Activated naive CD4-positive, alpha-beta T cell treated with anti-CD3 and anti-CD28 coated beads, Interleukin-2, amount 10 ng/mL, durations not matched to agents 7 days and 5 days (primary cell): ENCODE results near the gene PIK3R1.

ENCODE experiments used
- CTCF ChIA-PET: fragments of 350-600 bp; sonication (Branson Sonifier 250); formaldehyde crosslinking; loops from one replicate; lab custom pipeline; 2021; ENCODE audit warnings: antibody characterized with exemption; lab: Charles Lee
- DNase-seq: peaks from one replicate; pipeline ENCODE4 v3.0.0-alpha.2; 2020
- H3K27ac Mint-ChIP-seq: one replicate; pipeline ENCODE4 v1.8.0; 2021; ENCODE audit warnings: mild to moderate bottlenecking, moderate library complexity, mixed read lengths
- H3K27me3 Mint-ChIP-seq: one replicate; pipeline ENCODE4 v1.8.0; 2021; ENCODE audit warnings: mild to moderate bottlenecking, mixed read lengths
- H3K36me3 Mint-ChIP-seq: one replicate; pipeline ENCODE4 v1.8.0; 2021; ENCODE audit warnings: mixed read lengths
- H3K4me1 Mint-ChIP-seq: one replicate; pipeline ENCODE4 v1.8.0; 2021; ENCODE audit warnings: mixed read lengths
- H3K4me3 Mint-ChIP-seq: one replicate; pipeline ENCODE4 v1.8.0; 2021; ENCODE audit warnings: mild to moderate bottlenecking, moderate library complexity, mixed read lengths
- H3K9me3 Mint-ChIP-seq: one replicate; pipeline ENCODE4 v1.8.0; 2021; ENCODE audit warnings: mixed read lengths

PIK3R1 gene

GRCh38 chr5:68318955-68319705, 103.6 kb downstream of the PIK3R1 start:
- H3K9me3 Mint-ChIP-seq: no peaks in the 10 kb centered on the region
- H3K4me1 Mint-ChIP-seq: peaks cover 14% of the 10 kb centered on the region
- H3K27me3 Mint-ChIP-seq: peaks cover 16% of the 10 kb centered on the region
- CTCF ChIA-PET: no interaction called here
- no peaks in the 10 kb centered on the region for H3K36me3 Mint-ChIP-seq
- H3K4me3 Mint-ChIP-seq: no peak overlapping the region
- no peak overlapping the region for H3K27ac Mint-ChIP-seq
- no peak for DNase-seq

- H3K9me3 Mint-ChIP-seq: peaks cover 2% of the 10 kb centered on the region
- H3K4me3 Mint-ChIP-seq: no peak overlapping the region
- no peak overlapping the region for H3K27ac Mint-ChIP-seq
- CTCF ChIA-PET: no interaction called here
- H3K27me3 Mint-ChIP-seq: peaks cover 16% of the 10 kb centered on the region
- no peak for DNase-seq
- H3K36me3 Mint-ChIP-seq: no peaks in the 10 kb centered on the region
- H3K4me1 Mint-ChIP-seq: peaks cover 11% of the 10 kb centered on the region
Observed at GRCh38 chr5:68319706-68320412, 104.3 kb downstream of the PIK3R1 start.

GRCh38 chr5:68320413-68320986, 104.9 kb downstream of the PIK3R1 start:
- Mint-ChIP-seq H3K27ac (no peak overlapping the region), H3K4me1 (peaks cover 7% of the 10 kb centered on the region), H3K36me3 (no peaks in the 10 kb centered on the region), H3K4me3 (no peak overlapping the region), H3K9me3 (peaks cover 2% of the 10 kb centered on the region), H3K27me3 (peaks cover 21% of the 10 kb centered on the region)
- CTCF ChIA-PET: no interaction called here
- DNase-seq: no peak

GRCh38 chr5:68325065-68325580, 109.6 kb downstream of the PIK3R1 start:
- Mint-ChIP-seq H3K36me3 (no peaks in the 10 kb centered on the region), H3K4me1 (no peaks in the 10 kb centered on the region), H3K27ac (no peak overlapping the region), H3K9me3 (peaks cover 2% of the 10 kb centered on the region), H3K4me3 (no peak overlapping the region), H3K27me3 (peaks cover 21% of the 10 kb centered on the region)
- DNase-seq: no peak
- CTCF ChIA-PET: no interaction called here

- CTCF ChIA-PET: no interaction called here
- H3K27me3 Mint-ChIP-seq: peaks cover 17% of the 10 kb centered on the region
- no peak overlapping the region for H3K27ac Mint-ChIP-seq
- H3K36me3 Mint-ChIP-seq: no peaks in the 10 kb centered on the region
- H3K9me3 Mint-ChIP-seq: peaks cover 1% of the 10 kb centered on the region
- H3K4me1 Mint-ChIP-seq: no peaks in the 10 kb centered on the region
- DNase-seq: no peak
- H3K4me3 Mint-ChIP-seq: no peak overlapping the region
Observed at GRCh38 chr5:68329554-68330255, 114.1 kb downstream of the PIK3R1 start.

GRCh38 chr5:68330574-68330973, 115.0 kb downstream of the PIK3R1 start:
- Mint-ChIP-seq H3K9me3 (no peaks in the 10 kb centered on the region), H3K4me3 (no peak overlapping the region), H3K36me3 (no peaks in the 10 kb centered on the region), H3K27ac (no peak overlapping the region), H3K27me3 (peaks cover 11% of the 10 kb centered on the region), H3K4me1 (no peaks in the 10 kb centered on the region)
- CTCF ChIA-PET: no interaction called here
- no peak for DNase-seq

GRCh38 chr5:68331192-68332079, 115.9 kb downstream of the PIK3R1 start:
- no peak for DNase-seq
- Mint-ChIP-seq H3K27me3 (peaks cover 11% of the 10 kb centered on the region), H3K36me3 (no peaks in the 10 kb centered on the region), H3K9me3 (no peaks in the 10 kb centered on the region), H3K4me3 (no peak overlapping the region), H3K27ac (no peak overlapping the region), H3K4me1 (no peaks in the 10 kb centered on the region)
- CTCF ChIA-PET: no interaction called here

GRCh38 chr5:68332080-68332451, 116.5 kb downstream of the PIK3R1 start:
- Mint-ChIP-seq H3K27ac (no peak overlapping the region), H3K9me3 (no peaks in the 10 kb centered on the region), H3K27me3 (peaks cover 11% of the 10 kb centered on the region), H3K36me3 (no peaks in the 10 kb centered on the region), H3K4me1 (no peaks in the 10 kb centered on the region), H3K4me3 (no peak overlapping the region)
- no peak for DNase-seq
- CTCF ChIA-PET: no interaction called here

GRCh38 chr5:68332556-68332955, 117.0 kb downstream of the PIK3R1 start:
- Mint-ChIP-seq H3K4me1 (no peaks in the 10 kb centered on the region), H3K36me3 (no peaks in the 10 kb centered on the region), H3K27ac (no peak overlapping the region), H3K9me3 (no peaks in the 10 kb centered on the region), H3K27me3 (peaks cover 9% of the 10 kb centered on the region), H3K4me3 (no peak overlapping the region)
- DNase-seq: no peak
- CTCF ChIA-PET: no interaction called here

GRCh38 chr5:68333649-68334552, 118.3 kb downstream of the PIK3R1 start:
- no peak for DNase-seq
- Mint-ChIP-seq H3K4me1 (no peaks in the 10 kb centered on the region), H3K27ac (no peak overlapping the region), H3K9me3 (no peaks in the 10 kb centered on the region), H3K36me3 (no peaks in the 10 kb centered on the region), H3K4me3 (no peak overlapping the region), H3K27me3 (peaks cover 5% of the 10 kb centered on the region)
- CTCF ChIA-PET: no interaction called here

GRCh38 chr5:68334553-68334886, 119.0 kb downstream of the PIK3R1 start:
- Mint-ChIP-seq H3K4me1 (no peaks in the 10 kb centered on the region), H3K4me3 (no peak overlapping the region), H3K27me3 (peaks cover 5% of the 10 kb centered on the region), H3K9me3 (no peaks in the 10 kb centered on the region), H3K36me3 (no peaks in the 10 kb centered on the region), H3K27ac (no peak overlapping the region)
- CTCF ChIA-PET: no interaction called here
- no peak for DNase-seq

- no peaks in the 10 kb centered on the region for H3K9me3 Mint-ChIP-seq
- no peak overlapping the region for H3K4me3 Mint-ChIP-seq
- H3K27me3 Mint-ChIP-seq: peaks cover 5% of the 10 kb centered on the region
- no peak overlapping the region for H3K27ac Mint-ChIP-seq
- H3K4me1 Mint-ChIP-seq: no peaks in the 10 kb centered on the region
- CTCF ChIA-PET: no interaction called here
- no peak for DNase-seq
- H3K36me3 Mint-ChIP-seq: no peaks in the 10 kb centered on the region
Observed at GRCh38 chr5:68335075-68335474, 119.5 kb downstream of the PIK3R1 start.

- no peak overlapping the region for H3K27ac Mint-ChIP-seq
Observed at GRCh38 chr5:68336200-68336599, 120.6 kb downstream of the PIK3R1 start.

More at GRCh38 chr5:68336200-68336599, 120.6 kb downstream of the PIK3R1 start:
- Mint-ChIP-seq H3K4me3 (no peak overlapping the region), H3K36me3 (no peaks in the 10 kb centered on the region), H3K27me3 (no peaks in the 10 kb centered on the region), H3K4me1 (no peaks in the 10 kb centered on the region), H3K9me3 (no peaks in the 10 kb centered on the region)
- no peak for DNase-seq
- CTCF ChIA-PET: no interaction called here
